ENCODE measurements around the gene SMG6.

Gene SMG6

GRCh38 chr17:2237521-2237921, 66.1 kb downstream of the SMG6 start:
- DNase-seq (ENCODE audit: low read depth in 2 of 3, low spot score in 2 of 3): no peak

DNA sequence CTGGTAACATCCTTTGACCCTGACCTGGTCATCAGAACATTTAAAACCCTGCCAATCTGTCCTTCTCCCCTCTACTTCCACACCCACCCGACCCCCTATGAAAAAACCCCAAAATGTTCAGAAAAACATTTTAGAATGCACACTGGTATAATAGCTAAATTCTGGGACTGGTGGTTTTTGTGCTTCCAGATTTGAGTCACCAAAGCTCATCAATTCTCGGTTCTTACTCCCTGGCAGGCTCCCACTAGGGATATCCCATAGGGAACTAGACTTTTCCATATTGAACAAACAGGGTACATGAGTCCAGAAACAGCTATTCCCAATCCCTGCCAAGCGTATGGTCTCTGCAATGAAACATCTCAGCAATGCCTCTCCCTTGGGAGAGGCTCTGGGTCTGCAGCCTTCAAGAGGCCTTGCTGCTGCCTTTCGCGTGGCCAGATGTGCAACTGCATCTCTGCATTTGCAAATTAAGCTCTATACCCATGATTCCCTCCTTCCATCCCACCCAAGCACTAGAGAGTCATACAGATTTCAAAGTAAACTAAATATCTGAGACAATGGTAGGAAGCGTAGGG, 67.7 kb downstream of the SMG6 start:
- DNase-seq (ENCODE audit: low read depth in 2 of 3, low spot score in 2 of 3): no peak

DNA sequence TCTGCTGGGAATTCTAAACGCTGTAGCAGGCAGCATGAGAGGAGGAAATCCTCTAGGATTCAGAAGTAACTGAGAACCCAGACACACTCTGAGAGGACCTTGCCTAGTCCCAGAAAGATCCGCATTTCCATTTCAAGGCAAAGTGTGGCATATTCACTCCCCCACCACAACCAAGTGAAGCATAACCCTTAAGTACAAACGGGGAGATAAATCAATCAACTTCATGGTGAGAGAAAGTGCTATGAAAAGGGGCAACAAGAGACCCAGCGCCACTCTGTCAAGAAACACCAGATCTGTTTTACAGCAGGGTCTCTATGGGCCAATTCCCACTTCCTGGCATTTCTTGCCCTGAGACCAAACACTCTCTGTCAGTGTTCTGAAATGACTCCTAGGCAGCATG, 68.3 kb downstream of the SMG6 start:
- no peak for DNase-seq (ENCODE audit: low read depth in 2 of 3, low spot score in 2 of 3)

DNA sequence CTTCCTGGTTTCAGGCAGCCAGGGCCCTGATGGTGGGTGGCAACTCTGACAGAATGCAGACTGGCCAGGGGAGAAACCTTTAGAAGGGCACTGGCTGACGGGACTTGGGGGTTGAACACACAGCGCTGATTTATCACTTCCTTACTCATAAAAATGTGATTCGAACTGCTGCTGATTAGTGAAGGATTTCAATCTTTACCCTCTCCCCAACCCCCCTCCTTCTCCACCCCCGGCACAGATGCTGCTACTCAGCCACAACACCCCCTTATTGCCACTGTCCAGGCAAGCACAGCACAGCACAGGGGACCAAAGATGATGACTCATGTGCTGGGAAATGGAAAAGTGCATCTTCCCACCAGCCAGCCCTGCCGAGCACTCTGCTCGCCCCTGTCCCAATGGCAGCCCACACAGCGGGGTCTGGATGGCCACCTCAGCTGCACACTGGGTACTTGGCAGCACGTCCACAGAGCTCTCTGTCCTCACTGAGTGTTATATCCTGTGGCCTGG, 70.1 kb downstream of the SMG6 start:
- DNase-seq (ENCODE audit: low read depth in 2 of 3, low spot score in 2 of 3): no peak

GRCh38 chr17:2232244-2232638, 71.3 kb downstream of the SMG6 start:
- DNase-seq (ENCODE audit: low read depth in 2 of 3, low spot score in 2 of 3): no peak

- no peak for DNase-seq (ENCODE audit: low read depth in 2 of 3, low spot score in 2 of 3)
These were observed 72.7 kb downstream of the SMG6 start for GRCh38 chr17:2230877-2231276.

DNA sequence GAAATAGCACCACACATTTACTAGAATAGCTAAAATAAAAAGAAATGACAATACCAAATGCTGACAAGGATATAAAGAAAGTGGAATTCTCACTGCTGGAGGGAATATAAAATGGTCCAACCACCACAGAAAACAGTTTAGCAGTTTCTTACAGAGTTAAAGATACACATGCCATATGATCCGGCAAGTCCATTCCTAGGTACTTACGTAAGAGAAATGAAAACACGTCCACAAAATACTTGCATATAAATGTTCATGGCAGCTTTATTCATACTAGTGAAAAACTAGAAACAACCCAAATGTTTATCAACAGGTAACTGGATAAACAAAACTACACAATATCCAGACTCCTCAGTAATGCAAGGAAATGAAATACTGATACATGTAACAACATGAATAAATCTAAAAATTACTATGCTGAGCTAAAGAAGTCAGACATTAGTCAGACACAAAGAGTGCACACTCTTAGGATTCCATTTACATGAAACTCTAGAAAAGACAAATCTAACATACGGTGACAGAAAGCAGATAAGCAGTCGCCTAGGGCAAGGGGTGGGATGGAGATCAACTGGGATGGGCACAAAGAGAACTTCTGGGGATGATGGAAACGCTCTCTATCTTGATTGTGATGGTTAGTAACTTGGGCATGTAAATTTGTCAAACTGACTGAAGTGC, 76.4 kb downstream of the SMG6 start:
- DNase-seq (ENCODE audit: low read depth in 2 of 3, low spot score in 2 of 3): no peak

DNA sequence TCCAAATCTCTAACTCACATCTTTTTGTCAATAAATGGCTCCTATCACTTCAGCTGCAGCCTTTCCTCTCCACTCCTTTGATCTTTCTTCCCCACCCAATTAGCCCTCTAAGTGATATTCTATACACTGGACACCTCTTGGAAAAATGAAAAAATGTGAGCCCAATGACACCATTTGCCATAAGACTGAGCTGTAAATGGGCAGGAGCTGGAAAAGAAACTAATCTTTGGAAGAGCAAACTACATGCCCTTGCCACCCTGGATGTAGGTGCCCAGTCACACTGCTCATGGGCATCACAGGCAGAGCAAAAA, 80.0 kb downstream of the SMG6 start:
- no peak for DNase-seq (ENCODE audit: low read depth in 2 of 3, low spot score in 2 of 3)

- DNase-seq (ENCODE audit: low read depth in 2 of 3, low spot score in 2 of 3): peak in 2 of 3 experiments; percentile 20 to 51
These were observed 80.5 kb downstream of the SMG6 start for GRCh38 chr17:2222901-2223616.

GRCh38 chr17:2222301-2222700, 81.3 kb downstream of the SMG6 start:
- DNase-seq (ENCODE audit: low read depth in 2 of 3, low spot score in 2 of 3): no peak

- no peak for DNase-seq (ENCODE audit: low read depth in 2 of 3, low spot score in 2 of 3)
These were observed 85.2 kb downstream of the SMG6 start for GRCh38 chr17:2218426-2218825.

DNA sequence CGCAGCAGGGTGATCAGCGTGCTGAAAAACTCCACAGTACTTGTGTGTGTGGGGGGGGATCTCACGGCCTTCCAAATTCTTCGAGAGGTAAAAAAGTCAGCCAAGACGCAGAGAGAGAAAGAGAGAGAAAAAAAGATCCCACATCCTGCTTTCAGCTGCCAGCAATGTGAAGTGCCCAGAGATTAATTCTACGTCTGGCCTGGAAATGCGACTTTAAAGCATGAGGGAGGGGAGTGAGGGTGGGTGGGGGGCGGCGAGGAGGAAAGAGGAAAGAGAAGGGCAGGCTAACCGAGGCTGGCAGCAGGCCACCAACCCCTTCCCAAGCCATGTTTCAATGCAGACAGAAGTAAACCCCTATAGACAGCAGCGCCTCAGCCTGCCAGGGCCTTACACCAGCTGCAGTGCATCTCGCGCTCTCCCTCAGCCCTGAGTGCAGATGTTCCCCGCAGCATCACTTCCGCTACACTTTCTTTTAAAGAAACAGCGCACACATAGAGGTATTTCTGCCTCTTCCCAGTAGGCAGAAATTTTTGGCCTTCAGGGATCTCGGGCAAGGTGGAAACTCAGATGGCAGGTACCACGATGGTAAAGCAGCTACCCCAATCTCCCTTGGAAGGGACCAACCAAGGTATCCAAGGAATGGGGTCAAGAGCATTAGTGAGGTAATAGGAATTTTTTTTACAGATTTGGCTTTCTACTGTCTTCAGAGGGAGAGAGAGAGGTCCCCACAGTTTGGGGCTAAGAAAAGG, 87.8 kb downstream of the SMG6 start:
- DNase-seq (ENCODE audit: low read depth in 2 of 3, low spot score in 2 of 3): peak in 2 of 3 experiments; percentile 35 to 36

- no peak for DNase-seq (ENCODE audit: low read depth in 2 of 3, low spot score in 2 of 3)
These were observed 88.5 kb downstream of the SMG6 start for GRCh38 chr17:2214929-2215615.

GRCh38 chr17:2214047-2214928, 89.3 kb downstream of the SMG6 start:
- DNase-seq (ENCODE audit: low read depth in 2 of 3, low spot score in 2 of 3): no peak

- no peak for DNase-seq (ENCODE audit: low read depth in 2 of 3, low spot score in 2 of 3)
These were observed 90.2 kb downstream of the SMG6 start for GRCh38 chr17:2213291-2213960.

DNA sequence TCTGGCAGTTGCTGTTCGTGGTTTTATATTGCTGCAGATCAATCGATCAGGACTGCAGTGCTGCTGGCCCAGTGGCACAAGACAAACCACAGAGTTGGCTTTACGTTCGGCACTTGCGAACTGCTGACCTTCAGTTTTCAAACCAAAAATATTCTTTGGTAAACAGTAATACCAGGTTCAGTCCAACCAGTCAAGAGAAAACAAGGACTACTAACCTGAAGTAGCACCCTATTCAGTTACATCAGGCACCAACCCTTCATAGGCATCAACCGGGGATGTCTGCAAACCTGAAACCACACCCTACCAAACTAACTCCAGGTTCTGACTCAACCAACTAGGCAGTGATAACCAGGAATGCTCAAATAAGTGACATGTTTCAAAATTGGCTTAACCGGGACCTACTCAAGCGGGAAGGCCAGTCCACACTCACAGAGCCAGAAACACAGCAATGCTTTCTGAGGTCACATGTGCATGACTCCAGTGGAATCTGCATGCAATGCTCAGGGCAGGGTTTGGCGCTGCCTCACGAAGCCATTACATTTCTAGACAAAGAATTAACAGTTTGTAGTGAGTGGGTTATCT, 91.1 kb downstream of the SMG6 start:
- no peak for DNase-seq (ENCODE audit: low read depth in 2 of 3, low spot score in 2 of 3)

DNA sequence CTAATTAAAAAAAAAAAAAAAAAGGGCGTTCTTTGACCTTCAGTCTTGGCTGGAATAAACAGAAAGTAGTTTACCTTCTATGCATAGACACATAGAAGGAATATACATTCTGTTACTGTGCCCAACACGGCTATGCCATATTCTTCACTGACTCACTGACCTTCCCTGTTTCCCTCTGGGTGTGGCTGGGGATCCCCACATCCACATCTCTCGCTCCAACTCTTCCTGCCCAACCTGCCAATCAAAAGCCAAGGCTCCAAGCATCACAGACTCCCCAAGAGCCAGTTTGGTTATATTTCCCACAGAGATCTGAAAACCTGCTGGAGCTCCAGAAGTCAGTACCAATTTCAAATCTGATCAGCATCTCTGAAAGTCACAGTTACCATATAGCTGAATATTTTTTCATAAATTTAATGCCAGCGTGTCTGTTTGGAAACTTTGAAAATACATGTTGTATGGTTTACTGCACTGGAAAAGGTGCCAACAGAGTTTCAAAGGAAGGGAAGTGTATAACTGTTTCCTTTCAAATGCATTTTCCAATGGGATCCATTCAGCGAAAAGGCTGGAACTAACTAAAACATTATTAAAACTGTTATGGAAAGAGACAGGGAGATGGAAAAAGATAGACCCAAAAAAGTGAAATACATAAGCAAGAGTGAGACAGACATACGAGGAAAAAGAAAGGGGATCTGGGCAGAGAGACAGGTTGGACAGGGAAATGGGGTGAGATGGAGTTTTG, 91.8 kb downstream of the SMG6 start:
- DNase-seq (ENCODE audit: low read depth in 2 of 3, low spot score in 2 of 3): no peak

GRCh38 chr17:2210726-2211125, 92.9 kb downstream of the SMG6 start:
- DNase-seq (ENCODE audit: low read depth in 2 of 3, low spot score in 2 of 3): no peak
